ENCODE results near the gene RTTN. TPM values are rescaled to one million over a fixed set of nuclear protein-coding genes. Genes with fewer than 3 reads are reported as not detected.

The RTTN gene
- total RNA-seq, 1 experiment from 2014 or later: 21.5 TPM

DNA sequence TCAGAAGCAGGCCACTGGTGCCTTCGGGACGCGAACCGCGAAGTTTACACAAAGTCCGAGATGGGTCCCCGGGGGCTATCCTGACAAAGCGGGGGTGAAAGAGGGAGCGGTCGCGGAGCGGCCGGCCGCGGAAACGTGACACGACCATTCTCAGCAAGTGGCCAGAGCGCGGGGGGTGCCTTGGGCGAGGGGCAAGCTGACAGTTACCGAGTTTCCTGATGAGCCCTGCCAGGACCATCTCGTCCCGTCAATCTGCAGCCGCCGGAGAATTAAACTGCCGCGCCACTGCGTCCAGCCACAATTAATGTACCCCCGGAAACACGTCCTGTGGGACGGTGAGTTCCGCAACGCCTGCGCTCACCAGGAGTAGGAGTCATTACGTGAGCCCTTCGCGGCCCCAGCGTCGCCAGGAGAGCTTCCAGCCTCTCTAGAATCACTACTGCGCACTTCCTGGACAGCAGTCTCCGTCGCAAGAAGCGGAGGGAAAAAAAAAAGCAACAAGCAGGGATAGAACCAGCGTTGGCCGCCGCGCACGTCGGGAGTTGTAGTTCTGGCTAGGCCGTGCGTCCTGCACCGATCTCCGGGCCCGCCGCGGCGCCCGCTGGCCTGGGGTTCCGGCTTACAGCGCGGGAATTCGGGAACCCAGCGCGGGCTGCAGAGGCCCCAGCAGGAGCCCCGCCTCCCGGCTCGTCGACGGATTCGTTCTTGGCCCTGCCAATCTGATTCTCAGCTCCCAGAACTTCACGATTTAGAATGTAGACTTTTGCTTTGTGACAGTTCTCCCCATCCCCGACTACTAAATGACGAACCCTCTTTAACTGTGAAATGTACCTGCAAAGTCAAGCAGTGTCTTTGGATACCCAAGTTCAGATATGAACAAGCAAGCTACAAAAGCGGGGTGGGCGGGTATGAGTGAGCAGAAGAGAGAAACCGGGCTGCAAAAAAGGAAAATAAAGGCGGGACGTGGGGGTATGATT is at the start of gene RTTN (continued):
- no peak for TF ChIP-seq MXD4 (CRISPR knock-in tag; IDR thresholded peaks at IDR 0.05; ENCODE audit: borderline replicate concordance)
- no peak for TF ChIP-seq RORB (CRISPR knock-in tag; IDR thresholded peaks at IDR 0.05)
- no peak for TF ChIP-seq HMGA2 (CRISPR knock-in tag; IDR thresholded peaks at IDR 0.05)
- peak; percentile 16; the same call in 1 of the 2 replicates for TF ChIP-seq ZNF232 (CRISPR knock-in tag; IDR thresholded peaks at IDR 0.05)
- TF ChIP-seq, protein P1, sequence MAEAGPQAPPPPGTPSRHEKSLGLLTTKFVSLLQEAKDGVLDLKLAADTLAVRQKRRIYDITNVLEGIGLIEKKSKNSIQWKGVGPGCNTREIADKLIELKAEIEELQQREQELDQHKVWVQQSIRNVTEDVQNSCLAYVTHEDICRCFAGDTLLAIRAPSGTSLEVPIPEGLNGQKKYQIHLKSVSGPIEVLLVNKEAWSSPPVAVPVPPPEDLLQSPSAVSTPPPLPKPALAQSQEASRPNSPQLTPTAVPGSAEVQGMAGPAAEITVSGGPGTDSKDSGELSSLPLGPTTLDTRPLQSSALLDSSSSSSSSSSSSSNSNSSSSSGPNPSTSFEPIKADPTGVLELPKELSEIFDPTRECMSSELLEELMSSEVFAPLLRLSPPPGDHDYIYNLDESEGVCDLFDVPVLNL (CRISPR knock-in tag; IDR thresholded peaks at IDR 0.05; ENCODE audit: borderline replicate concordance, low read depth): peak; percentile 95
- TF ChIP-seq, protein P2, sequence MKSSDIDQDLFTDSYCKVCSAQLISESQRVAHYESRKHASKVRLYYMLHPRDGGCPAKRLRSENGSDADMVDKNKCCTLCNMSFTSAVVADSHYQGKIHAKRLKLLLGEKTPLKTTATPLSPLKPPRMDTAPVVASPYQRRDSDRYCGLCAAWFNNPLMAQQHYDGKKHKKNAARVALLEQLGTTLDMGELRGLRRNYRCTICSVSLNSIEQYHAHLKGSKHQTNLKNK (CRISPR knock-in tag; IDR thresholded peaks at IDR 0.05): no peak
- TF ChIP-seq FOXK1 (CRISPR knock-in tag; IDR thresholded peaks at IDR 0.05): peak; percentile 84
- TF ChIP-seq, protein P3, sequence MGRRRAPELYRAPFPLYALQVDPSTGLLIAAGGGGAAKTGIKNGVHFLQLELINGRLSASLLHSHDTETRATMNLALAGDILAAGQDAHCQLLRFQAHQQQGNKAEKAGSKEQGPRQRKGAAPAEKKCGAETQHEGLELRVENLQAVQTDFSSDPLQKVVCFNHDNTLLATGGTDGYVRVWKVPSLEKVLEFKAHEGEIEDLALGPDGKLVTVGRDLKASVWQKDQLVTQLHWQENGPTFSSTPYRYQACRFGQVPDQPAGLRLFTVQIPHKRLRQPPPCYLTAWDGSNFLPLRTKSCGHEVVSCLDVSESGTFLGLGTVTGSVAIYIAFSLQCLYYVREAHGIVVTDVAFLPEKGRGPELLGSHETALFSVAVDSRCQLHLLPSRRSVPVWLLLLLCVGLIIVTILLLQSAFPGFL (CRISPR knock-in tag; IDR thresholded peaks at IDR 0.05; ENCODE audit: borderline replicate concordance): no peak
- TF ChIP-seq, protein P4, sequence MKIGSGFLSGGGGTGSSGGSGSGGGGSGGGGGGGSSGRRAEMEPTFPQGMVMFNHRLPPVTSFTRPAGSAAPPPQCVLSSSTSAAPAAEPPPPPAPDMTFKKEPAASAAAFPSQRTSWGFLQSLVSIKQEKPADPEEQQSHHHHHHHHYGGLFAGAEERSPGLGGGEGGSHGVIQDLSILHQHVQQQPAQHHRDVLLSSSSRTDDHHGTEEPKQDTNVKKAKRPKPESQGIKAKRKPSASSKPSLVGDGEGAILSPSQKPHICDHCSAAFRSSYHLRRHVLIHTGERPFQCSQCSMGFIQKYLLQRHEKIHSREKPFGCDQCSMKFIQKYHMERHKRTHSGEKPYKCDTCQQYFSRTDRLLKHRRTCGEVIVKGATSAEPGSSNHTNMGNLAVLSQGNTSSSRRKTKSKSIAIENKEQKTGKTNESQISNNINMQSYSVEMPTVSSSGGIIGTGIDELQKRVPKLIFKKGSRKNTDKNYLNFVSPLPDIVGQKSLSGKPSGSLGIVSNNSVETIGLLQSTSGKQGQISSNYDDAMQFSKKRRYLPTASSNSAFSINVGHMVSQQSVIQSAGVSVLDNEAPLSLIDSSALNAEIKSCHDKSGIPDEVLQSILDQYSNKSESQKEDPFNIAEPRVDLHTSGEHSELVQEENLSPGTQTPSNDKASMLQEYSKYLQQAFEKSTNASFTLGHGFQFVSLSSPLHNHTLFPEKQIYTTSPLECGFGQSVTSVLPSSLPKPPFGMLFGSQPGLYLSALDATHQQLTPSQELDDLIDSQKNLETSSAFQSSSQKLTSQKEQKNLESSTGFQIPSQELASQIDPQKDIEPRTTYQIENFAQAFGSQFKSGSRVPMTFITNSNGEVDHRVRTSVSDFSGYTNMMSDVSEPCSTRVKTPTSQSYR (CRISPR knock-in tag; IDR thresholded peaks at IDR 0.05): no peak
- TF ChIP-seq, protein P5, sequence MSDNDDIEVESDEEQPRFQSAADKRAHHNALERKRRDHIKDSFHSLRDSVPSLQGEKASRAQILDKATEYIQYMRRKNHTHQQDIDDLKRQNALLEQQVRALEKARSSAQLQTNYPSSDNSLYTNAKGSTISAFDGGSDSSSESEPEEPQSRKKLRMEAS (CRISPR knock-in tag; IDR thresholded peaks at IDR 0.05): peak; percentile 45; the same call in 1 of the 2 replicates
- TF ChIP-seq ZNF671 (CRISPR knock-in tag; IDR thresholded peaks at IDR 0.05): no peak
- TF ChIP-seq ZNF138 (CRISPR knock-in tag; conservative IDR thresholded peaks at IDR 0.05): no peak
- peak; percentile 58; the same call in 1 of the 2 replicates for TF ChIP-seq NFYB (CRISPR knock-in tag; conservative IDR thresholded peaks at IDR 0.05; ENCODE audit: low read depth)

DNA sequence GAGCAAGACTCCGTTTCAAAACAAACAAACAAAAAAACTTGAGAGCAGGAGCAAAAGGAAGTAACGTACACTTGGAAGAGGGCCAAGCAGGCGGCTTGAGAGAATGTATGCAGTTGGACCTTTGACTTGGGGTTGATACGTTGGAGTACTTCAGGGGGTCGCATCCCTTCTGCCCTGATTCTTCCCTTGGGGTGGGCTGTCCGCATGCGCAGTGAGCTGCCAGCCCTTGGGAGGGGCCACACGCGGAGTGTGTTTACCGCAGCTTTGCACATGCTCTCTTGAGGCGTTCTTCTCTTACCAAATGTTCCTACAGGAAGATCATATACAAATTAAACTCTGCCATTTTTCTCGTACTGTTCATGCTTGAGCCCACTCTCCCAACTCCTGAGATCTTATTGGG is 45.3 kb upstream of the RTTN start:
- H3K4me3 Mint-ChIP-seq: no peak overlapping the region
- no peak for DNase-seq (ENCODE audit: low spot score)
- CTCF ChIA-PET: interaction anchor here (0.6 kb wide), 1 partner anchor 85 kb away, joined by 3 read pairs; no protein-coding TSS in a partner anchor
- TF ChIP-seq ESRRA (CRISPR knock-in tag; IDR thresholded peaks at IDR 0.05; ENCODE audit: borderline replicate concordance) (no peak), GTF2I (CRISPR knock-in tag; conservative IDR thresholded peaks at IDR 0.05) (no peak), PRRX2 (CRISPR knock-in tag; IDR thresholded peaks at IDR 0.05) (no peak), EMX1 (CRISPR knock-in tag; IDR thresholded peaks at IDR 0.05) (no peak), FOXK1 (CRISPR knock-in tag; IDR thresholded peaks at IDR 0.05) (no peak), JAZF1 (CRISPR knock-in tag; IDR thresholded peaks at IDR 0.05) (no peak)
- TF ChIP-seq, protein P6, sequence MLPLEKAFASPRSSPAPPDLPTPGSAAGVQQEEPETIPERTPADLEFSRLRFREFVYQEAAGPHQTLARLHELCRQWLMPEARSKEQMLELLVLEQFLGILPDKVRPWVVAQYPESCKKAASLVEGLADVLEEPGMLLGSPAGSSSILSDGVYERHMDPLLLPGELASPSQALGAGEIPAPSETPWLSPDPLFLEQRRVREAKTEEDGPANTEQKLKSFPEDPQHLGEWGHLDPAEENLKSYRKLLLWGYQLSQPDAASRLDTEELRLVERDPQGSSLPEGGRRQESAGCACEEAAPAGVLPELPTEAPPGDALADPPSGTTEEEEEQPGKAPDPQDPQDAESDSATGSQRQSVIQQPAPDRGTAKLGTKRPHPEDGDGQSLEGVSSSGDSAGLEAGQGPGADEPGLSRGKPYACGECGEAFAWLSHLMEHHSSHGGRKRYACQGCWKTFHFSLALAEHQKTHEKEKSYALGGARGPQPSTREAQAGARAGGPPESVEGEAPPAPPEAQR (CRISPR knock-in tag; IDR thresholded peaks at IDR 0.05): no peak
- TF ChIP-seq, protein P7, sequence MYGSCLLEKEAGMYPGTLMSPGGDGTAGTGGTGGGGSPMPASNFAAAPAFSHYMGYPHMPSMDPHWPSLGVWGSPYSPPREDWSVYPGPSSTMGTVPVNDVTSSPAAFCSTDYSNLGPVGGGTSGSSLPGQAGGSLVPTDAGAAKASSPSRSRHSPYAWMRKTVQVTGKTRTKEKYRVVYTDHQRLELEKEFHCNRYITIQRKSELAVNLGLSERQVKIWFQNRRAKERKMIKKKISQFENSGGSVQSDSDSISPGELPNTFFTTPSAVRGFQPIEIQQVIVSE (CRISPR knock-in tag; IDR thresholded peaks at IDR 0.05; ENCODE audit: borderline replicate concordance): no peak
- TF ChIP-seq, protein P8, sequence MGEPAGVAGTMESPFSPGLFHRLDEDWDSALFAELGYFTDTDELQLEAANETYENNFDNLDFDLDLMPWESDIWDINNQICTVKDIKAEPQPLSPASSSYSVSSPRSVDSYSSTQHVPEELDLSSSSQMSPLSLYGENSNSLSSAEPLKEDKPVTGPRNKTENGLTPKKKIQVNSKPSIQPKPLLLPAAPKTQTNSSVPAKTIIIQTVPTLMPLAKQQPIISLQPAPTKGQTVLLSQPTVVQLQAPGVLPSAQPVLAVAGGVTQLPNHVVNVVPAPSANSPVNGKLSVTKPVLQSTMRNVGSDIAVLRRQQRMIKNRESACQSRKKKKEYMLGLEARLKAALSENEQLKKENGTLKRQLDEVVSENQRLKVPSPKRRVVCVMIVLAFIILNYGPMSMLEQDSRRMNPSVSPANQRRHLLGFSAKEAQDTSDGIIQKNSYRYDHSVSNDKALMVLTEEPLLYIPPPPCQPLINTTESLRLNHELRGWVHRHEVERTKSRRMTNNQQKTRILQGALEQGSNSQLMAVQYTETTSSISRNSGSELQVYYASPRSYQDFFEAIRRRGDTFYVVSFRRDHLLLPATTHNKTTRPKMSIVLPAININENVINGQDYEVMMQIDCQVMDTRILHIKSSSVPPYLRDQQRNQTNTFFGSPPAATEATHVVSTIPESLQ (CRISPR knock-in tag; IDR thresholded peaks at IDR 0.05): no peak
- TF ChIP-seq, protein P9, sequence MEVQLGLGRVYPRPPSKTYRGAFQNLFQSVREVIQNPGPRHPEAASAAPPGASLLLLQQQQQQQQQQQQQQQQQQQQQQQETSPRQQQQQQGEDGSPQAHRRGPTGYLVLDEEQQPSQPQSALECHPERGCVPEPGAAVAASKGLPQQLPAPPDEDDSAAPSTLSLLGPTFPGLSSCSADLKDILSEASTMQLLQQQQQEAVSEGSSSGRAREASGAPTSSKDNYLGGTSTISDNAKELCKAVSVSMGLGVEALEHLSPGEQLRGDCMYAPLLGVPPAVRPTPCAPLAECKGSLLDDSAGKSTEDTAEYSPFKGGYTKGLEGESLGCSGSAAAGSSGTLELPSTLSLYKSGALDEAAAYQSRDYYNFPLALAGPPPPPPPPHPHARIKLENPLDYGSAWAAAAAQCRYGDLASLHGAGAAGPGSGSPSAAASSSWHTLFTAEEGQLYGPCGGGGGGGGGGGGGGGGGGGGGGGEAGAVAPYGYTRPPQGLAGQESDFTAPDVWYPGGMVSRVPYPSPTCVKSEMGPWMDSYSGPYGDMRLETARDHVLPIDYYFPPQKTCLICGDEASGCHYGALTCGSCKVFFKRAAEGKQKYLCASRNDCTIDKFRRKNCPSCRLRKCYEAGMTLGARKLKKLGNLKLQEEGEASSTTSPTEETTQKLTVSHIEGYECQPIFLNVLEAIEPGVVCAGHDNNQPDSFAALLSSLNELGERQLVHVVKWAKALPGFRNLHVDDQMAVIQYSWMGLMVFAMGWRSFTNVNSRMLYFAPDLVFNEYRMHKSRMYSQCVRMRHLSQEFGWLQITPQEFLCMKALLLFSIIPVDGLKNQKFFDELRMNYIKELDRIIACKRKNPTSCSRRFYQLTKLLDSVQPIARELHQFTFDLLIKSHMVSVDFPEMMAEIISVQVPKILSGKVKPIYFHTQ (CRISPR knock-in tag; IDR thresholded peaks at IDR 0.05): no peak

More for the DNA sequence above, 45.3 kb upstream of the RTTN start:
- no peaks in the 10 kb centered on the region for H3K4me1 Mint-ChIP-seq
- no peaks in the 10 kb centered on the region for H3K27me3 Mint-ChIP-seq (ENCODE audit: low read depth)
- no peak for ATAC-seq
- H3K36me3 Mint-ChIP-seq: no peaks in the 10 kb centered on the region
- H3K9me3 Mint-ChIP-seq: 0 out of 2 replicates have a peak, but pooled peaks cover 3% of the 10 kb centered on the region
- no peak overlapping the region for H3K27ac Mint-ChIP-seq
- POLR2A ChIA-PET: no interaction called here
